Nephron (organoid): Measurements from ENCODE around the gene RASD2.

Source experiments
- H3K27ac Mint-ChIP-seq, 3 experiments: 2 replicates each; pipeline ENCODE4 v1.8.0; 2020; ENCODE audit warnings: mixed read lengths in 3 of 3, mild to moderate bottlenecking in 2 of 3, moderate library complexity in 1 of 3
- H3K27me3 Mint-ChIP-seq: 2 replicates; pipeline ENCODE4 v1.8.0; 2021; ENCODE audit warnings: low read depth, mild to moderate bottlenecking, moderate library complexity, mixed read lengths
- H3K36me3 Mint-ChIP-seq: 2 replicates; pipeline ENCODE4 v1.8.0; 2020; ENCODE audit warnings: low read depth, mixed read lengths
- H3K4me1 Mint-ChIP-seq: 2 replicates; pipeline ENCODE4 v1.8.0; 2020; ENCODE audit warnings: mixed read lengths
- H3K4me3 Mint-ChIP-seq, 3 experiments: 2 replicates each; pipeline ENCODE4 v1.8.0; 2020; ENCODE audit warnings: mild to moderate bottlenecking in 3 of 3, mixed read lengths in 3 of 3, moderate library complexity in 2 of 3
- H3K9me3 Mint-ChIP-seq: 2 replicates; pipeline ENCODE4 v1.8.0; 2020; ENCODE audit warnings: mixed read lengths
- TF ChIP-seq, protein P1 (sequence below), 3 experiments: fragments of 200-600 bp; sonication (generic); IDR thresholded peaks; one replicate each; pipeline ENCODE4 v1.5.0; 2021; ENCODE audit warnings: antibody characterized with exemption in 3 of 3; ENCODE audit not compliant: unreplicated experiment in 3 of 3

The RASD2 gene

DNA sequence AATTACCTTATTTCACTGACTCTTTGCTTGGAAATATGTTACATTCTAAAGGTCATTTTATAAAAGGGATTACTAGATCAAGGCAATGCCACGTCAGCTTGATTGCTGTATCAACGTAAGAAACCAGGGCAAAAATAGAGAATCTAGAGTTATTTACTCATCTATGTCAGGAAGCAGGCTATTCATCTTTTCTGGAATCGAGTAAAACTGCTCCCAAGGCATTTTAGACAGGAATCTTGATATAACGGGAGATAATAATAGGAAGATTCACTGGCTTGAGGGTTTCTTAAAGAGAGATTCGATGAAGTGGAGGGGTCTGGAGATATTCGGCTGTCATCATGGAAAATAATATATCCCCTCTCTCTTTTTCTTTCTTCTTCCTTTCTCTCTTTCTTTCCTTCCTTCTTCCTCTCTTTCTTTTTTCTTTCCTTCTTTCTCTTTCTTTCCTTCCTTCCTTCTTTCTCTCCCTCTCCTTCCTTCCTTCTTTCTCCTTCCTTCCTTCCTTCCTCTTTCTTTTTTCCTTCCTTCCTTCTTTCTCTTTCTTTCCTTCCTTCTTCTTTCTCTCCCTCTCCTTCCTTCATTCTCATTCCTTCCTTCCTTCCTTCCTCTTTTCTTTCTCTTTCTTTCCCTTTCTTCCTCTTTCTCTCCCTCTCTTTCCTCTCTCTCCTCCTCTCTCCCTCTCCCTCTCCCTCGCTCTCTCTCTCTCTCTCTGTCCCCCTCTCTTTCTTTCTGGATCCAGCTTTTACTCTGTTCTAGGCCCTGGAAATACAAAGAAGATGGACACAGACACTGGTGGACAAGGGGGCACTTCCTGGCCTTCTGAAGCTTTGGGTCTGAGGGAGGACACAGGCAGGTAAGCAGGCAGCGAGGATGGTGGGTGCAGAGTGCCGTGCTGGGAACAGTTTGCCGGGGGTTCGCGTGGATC, 18.1 kb upstream of the RASD2 start:
- H3K4me3 Mint-ChIP-seq = no peak overlapping the region
- H3K36me3 Mint-ChIP-seq = no peaks in the 10 kb centered on the region
- H3K9me3 Mint-ChIP-seq = no peaks in the 10 kb centered on the region
- peaks cover 17% of the 10 kb centered on the region for H3K4me1 Mint-ChIP-seq
- TF ChIP-seq, protein P1, sequence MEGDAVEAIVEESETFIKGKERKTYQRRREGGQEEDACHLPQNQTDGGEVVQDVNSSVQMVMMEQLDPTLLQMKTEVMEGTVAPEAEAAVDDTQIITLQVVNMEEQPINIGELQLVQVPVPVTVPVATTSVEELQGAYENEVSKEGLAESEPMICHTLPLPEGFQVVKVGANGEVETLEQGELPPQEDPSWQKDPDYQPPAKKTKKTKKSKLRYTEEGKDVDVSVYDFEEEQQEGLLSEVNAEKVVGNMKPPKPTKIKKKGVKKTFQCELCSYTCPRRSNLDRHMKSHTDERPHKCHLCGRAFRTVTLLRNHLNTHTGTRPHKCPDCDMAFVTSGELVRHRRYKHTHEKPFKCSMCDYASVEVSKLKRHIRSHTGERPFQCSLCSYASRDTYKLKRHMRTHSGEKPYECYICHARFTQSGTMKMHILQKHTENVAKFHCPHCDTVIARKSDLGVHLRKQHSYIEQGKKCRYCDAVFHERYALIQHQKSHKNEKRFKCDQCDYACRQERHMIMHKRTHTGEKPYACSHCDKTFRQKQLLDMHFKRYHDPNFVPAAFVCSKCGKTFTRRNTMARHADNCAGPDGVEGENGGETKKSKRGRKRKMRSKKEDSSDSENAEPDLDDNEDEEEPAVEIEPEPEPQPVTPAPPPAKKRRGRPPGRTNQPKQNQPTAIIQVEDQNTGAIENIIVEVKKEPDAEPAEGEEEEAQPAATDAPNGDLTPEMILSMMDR (IDR thresholded peaks at IDR 0.05; ENCODE audit: unreplicated experiment in 3 of 3) = no peak
- H3K27me3 Mint-ChIP-seq = peaks cover 16% of the 10 kb centered on the region
- H3K27ac Mint-ChIP-seq = peak overlapping the region in 1 of 3 experiments; percentile 2

DNA sequence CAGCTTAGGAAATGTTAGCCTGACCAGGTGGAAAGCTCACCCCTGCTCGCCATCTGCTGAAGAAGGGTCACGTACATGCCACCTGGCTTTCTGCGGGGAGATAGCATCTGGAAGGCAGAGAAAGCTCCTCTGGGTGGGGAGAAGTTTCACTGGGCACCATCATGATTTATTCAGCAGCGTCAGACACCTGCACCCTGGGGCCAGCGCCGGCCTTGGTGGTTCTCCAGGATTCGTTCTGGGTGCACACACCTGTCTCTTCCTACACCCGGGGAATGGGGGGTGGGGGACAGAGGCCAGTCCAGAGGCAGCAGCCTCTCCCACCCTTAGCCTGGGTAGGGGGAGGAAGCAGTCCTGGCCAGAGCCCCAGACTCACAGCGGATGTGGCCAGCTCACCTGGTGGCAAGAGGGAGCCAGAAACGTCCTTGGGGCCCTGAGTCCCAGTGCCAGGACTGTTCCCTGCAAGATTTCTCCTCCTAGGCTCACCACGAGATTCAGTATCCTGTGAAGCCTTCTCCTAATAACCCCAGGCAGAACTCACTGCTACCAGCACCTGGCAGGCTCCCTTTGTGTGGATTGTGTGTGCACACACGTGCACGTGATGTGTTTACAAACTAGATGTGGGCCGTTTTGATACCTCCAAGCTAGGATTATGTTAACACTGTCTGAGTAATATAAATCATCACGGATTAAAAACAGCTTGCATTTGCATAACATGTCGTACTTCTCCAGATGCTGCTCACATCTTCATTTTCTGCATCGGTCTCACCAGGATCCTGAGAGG, 17.3 kb upstream of the RASD2 start:
- Mint-ChIP-seq H3K4me3 (no peak overlapping the region), H3K9me3 (no peaks in the 10 kb centered on the region), H3K27me3 (peaks cover 12% of the 10 kb centered on the region), H3K27ac (no peak overlapping the region), H3K4me1 (peaks cover 17% of the 10 kb centered on the region), H3K36me3 (no peaks in the 10 kb centered on the region)
- TF ChIP-seq, protein P1 (IDR thresholded peaks at IDR 0.05; ENCODE audit: unreplicated experiment in 3 of 3) = no peak

DNA sequence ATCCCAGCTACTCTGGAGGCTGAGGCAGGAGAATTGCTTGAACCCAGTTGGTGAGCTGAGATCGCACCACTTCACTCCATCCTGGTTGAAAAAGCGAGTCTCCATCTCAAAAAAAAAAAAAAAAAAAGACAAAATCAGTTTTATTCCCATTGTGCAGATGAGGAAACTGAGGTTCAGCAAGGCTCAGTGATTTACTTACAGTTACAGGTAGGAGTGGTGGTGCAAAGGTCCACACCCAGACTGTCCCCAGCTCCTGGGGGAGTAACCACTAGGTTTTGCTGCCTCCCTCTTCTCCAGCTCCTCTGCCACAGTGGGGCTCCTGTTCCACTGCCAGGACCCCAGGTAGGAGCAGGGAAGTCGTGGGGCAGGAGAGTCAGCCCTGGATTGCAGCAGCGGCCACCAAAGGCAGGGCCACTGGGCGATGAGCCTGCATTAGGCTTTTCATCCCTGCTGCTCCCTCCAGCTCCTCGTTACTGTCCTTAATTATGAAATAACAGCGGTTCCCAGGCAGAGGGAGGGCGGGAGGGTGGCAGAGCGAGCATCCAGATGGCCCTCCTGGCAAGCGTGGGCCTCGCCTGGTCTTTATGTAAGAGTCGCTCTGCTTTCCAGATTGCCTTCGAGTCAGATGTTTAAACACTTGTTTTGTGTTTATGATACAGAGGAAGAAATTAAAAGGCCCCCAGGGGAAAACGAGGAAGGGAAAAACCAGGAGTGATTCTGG, 15.5 kb upstream of the RASD2 start:
- TF ChIP-seq, protein P1 (IDR thresholded peaks at IDR 0.05; ENCODE audit: unreplicated experiment in 3 of 3) = no peak
- Mint-ChIP-seq H3K4me1 (peaks cover 17% of the 10 kb centered on the region), H3K27me3 (peaks cover 12% of the 10 kb centered on the region), H3K27ac (peak overlapping the region in 1 of 3 experiments; percentile 2), H3K9me3 (peaks cover 5% of the 10 kb centered on the region), H3K4me3 (peak overlapping the region in 1 of 3 experiments; percentile 45), H3K36me3 (no peaks in the 10 kb centered on the region)

DNA sequence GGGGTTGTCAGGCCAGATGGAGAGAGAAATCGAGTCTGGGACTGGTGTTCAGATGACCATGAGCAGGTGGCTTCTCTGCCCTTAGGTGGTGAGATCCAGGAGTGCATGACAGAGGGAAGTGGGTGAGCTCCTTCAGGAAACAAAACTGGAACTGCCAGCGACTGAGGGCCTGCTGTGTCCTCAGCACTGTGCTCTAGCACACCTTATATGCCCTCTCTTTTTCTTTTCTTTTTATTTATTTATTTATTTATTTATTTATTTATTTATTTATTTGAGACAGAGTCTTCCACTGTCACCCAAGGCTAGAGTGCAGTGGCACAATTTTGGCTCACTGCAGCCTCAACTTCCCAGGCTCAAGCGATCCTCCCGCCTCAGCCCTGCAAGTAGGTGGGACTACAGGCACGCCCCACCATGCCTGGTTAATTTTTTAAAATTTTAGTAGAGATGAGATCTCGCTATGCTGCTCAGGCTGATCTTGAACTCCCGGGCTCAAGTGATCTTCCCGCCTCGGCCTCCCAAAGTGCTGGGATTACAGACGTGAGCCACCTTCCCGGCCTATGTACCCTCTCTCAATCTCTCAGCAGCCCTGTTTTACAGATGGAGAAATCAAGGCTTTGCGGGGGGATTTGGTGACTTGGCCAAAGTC, 14.8 kb upstream of the RASD2 start:
- H3K27ac Mint-ChIP-seq = peak overlapping the region in 1 of 3 experiments; percentile 2
- H3K36me3 Mint-ChIP-seq = no peaks in the 10 kb centered on the region
- peak overlapping the region in 1 of 3 experiments; percentile 45 for H3K4me3 Mint-ChIP-seq
- peaks cover 5% of the 10 kb centered on the region for H3K9me3 Mint-ChIP-seq
- peaks cover 12% of the 10 kb centered on the region for H3K27me3 Mint-ChIP-seq
- H3K4me1 Mint-ChIP-seq = peaks cover 13% of the 10 kb centered on the region
- TF ChIP-seq, protein P1 (IDR thresholded peaks at IDR 0.05; ENCODE audit: unreplicated experiment in 3 of 3) = no peak

DNA sequence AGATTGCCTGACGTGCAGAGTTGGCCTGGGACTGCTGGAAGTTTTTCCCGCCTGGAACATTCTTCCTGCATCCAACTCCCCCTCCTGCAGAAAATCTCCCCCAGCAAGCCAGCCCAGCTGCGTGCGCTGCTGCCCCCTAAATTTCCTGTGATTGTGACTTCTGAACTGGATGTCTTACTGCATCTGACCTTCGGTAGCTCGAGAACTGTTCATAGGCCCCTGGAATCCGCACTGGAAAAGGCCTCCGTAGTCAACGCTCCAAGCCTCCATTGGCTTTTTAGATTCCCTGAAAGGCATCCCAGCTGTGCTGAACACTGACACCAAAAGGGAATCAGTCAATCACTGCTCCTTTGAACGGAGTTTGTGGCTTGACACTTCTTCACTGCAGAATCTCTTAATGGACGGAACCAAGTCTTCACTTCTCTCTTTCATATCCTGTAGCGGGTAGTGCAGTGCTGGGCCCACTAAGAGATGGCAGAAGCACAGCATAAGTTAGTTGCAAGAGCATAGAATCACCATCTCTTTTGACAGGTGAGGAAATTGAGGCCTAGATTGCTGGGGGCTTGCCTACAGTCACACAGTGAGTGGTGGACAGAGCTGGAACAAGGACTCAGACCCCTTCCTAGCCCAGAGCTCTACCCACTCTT, 14.2 kb upstream of the RASD2 start:
- TF ChIP-seq, protein P1 (IDR thresholded peaks at IDR 0.05; ENCODE audit: unreplicated experiment in 3 of 3) = no peak
- Mint-ChIP-seq H3K27me3 (peaks cover 12% of the 10 kb centered on the region), H3K9me3 (peaks cover 5% of the 10 kb centered on the region), H3K27ac (peak overlapping the region in 1 of 3 experiments; percentile 7), H3K4me1 (peaks cover 12% of the 10 kb centered on the region), H3K4me3 (no peak overlapping the region), H3K36me3 (no peaks in the 10 kb centered on the region)
